Activated naive CD8-positive, alpha-beta T cell treated with anti-CD3 and anti-CD28 coated beads, Interleukin-2, amount 50 U/mL, for 24 hours (primary cell): ENCODE data around the gene LDLRAD4.

Experiments used
- ATAC-seq: fragments of 150-1000 bp; cut with Tn5 transposase; one replicate; pipeline ENCODE4 v1.10.0; 2021
- DNase-seq: peaks from one replicate; pipeline ENCODE4 v3.0.0; 2021
- H3K27ac Mint-ChIP-seq: one replicate; pipeline ENCODE4 v1.8.0; 2021; ENCODE audit warnings: mild to moderate bottlenecking, mixed read lengths
- H3K27me3 Mint-ChIP-seq: one replicate; pipeline ENCODE4 v1.8.0; 2021; ENCODE audit warnings: mixed read lengths
- H3K36me3 Mint-ChIP-seq: one replicate; pipeline ENCODE4 v1.8.0; 2021; ENCODE audit warnings: low read depth, mixed read lengths
- H3K4me1 Mint-ChIP-seq: one replicate; pipeline ENCODE4 v1.8.0; 2021; ENCODE audit warnings: mixed read lengths
- H3K4me3 Mint-ChIP-seq: one replicate; pipeline ENCODE4 v1.8.0; 2021; ENCODE audit warnings: mild to moderate bottlenecking, moderate library complexity, mixed read lengths
- H3K9me3 Mint-ChIP-seq: one replicate; pipeline ENCODE4 v1.8.0; 2021; ENCODE audit warnings: mixed read lengths

The LDLRAD4 gene

GRCh38 chr18:13386891-13387801 is 168.6 kb downstream of the LDLRAD4 start:
- peaks cover 3% of the 10 kb centered on the region for H3K9me3 Mint-ChIP-seq
- no peak overlapping the region for H3K4me3 Mint-ChIP-seq
- ATAC-seq = no peak
- DNase-seq = no peak
- H3K4me1 Mint-ChIP-seq = peaks cover 24% of the 10 kb centered on the region
- H3K27ac Mint-ChIP-seq = no peak overlapping the region
- H3K36me3 Mint-ChIP-seq = peaks cover 3% of the 10 kb centered on the region
- no peaks in the 10 kb centered on the region for H3K27me3 Mint-ChIP-seq

GRCh38 chr18:13387855-13388548 is 169.4 kb downstream of the LDLRAD4 start:
- DNase-seq = no peak
- Mint-ChIP-seq H3K4me1 (peaks cover 16% of the 10 kb centered on the region), H3K4me3 (no peak overlapping the region), H3K9me3 (peaks cover 3% of the 10 kb centered on the region), H3K36me3 (peaks cover 3% of the 10 kb centered on the region), H3K27me3 (no peaks in the 10 kb centered on the region), H3K27ac (no peak overlapping the region)
- ATAC-seq = no peak

- no peak overlapping the region for H3K27ac Mint-ChIP-seq
- ATAC-seq = no peak
These were observed 170.3 kb downstream of the LDLRAD4 start for GRCh38 chr18:13388586-13389490.

GRCh38 chr18:13389491-13390131 is 171.1 kb downstream of the LDLRAD4 start:
- no peaks in the 10 kb centered on the region for H3K27me3 Mint-ChIP-seq
- peaks cover 6% of the 10 kb centered on the region for H3K4me1 Mint-ChIP-seq
- ATAC-seq (no peak), DNase-seq (no peak)
- no peaks in the 10 kb centered on the region for H3K9me3 Mint-ChIP-seq
- no peak overlapping the region for H3K27ac Mint-ChIP-seq
- H3K4me3 Mint-ChIP-seq = no peak overlapping the region
- H3K36me3 Mint-ChIP-seq = peaks cover 3% of the 10 kb centered on the region

More at GRCh38 chr18:13388586-13389490, 170.3 kb downstream of the LDLRAD4 start:
- peaks cover 3% of the 10 kb centered on the region for H3K9me3 Mint-ChIP-seq
- H3K27me3 Mint-ChIP-seq = no peaks in the 10 kb centered on the region
- H3K36me3 Mint-ChIP-seq = peaks cover 3% of the 10 kb centered on the region
- no peak overlapping the region for H3K4me3 Mint-ChIP-seq
- DNase-seq = no peak
- peaks cover 10% of the 10 kb centered on the region for H3K4me1 Mint-ChIP-seq

GRCh38 chr18:13390196-13390595 is 171.6 kb downstream of the LDLRAD4 start:
- DNase-seq (no peak), ATAC-seq (no peak)
- Mint-ChIP-seq H3K27ac (no peak overlapping the region), H3K27me3 (no peaks in the 10 kb centered on the region), H3K4me3 (no peak overlapping the region), H3K9me3 (no peaks in the 10 kb centered on the region), H3K36me3 (peaks cover 3% of the 10 kb centered on the region), H3K4me1 (peaks cover 3% of the 10 kb centered on the region)

GRCh38 chr18:13390711-13391110 is 172.2 kb downstream of the LDLRAD4 start:
- H3K4me1 Mint-ChIP-seq = peaks cover 2% of the 10 kb centered on the region
- H3K27ac Mint-ChIP-seq = no peak overlapping the region
- no peaks in the 10 kb centered on the region for H3K27me3 Mint-ChIP-seq
- no peak for ATAC-seq
- H3K9me3 Mint-ChIP-seq = no peaks in the 10 kb centered on the region
- peaks cover 3% of the 10 kb centered on the region for H3K36me3 Mint-ChIP-seq
- DNase-seq = no peak
- no peak overlapping the region for H3K4me3 Mint-ChIP-seq

GRCh38 chr18:13392029-13392750 is 173.6 kb downstream of the LDLRAD4 start:
- Mint-ChIP-seq H3K9me3 (no peaks in the 10 kb centered on the region), H3K27ac (no peak overlapping the region), H3K27me3 (no peaks in the 10 kb centered on the region), H3K4me3 (no peak overlapping the region), H3K4me1 (peaks cover 2% of the 10 kb centered on the region), H3K36me3 (peaks cover 3% of the 10 kb centered on the region)
- DNase-seq (no peak), ATAC-seq (no peak)

GRCh38 chr18:13392899-13393298 is 174.3 kb downstream of the LDLRAD4 start:
- no peak overlapping the region for H3K4me3 Mint-ChIP-seq
- peaks cover 2% of the 10 kb centered on the region for H3K4me1 Mint-ChIP-seq
- DNase-seq = no peak
- peaks cover 2% of the 10 kb centered on the region for H3K36me3 Mint-ChIP-seq
- H3K27ac Mint-ChIP-seq = no peak overlapping the region
- no peaks in the 10 kb centered on the region for H3K27me3 Mint-ChIP-seq
- ATAC-seq = no peak
- H3K9me3 Mint-ChIP-seq = no peaks in the 10 kb centered on the region

GRCh38 chr18:13393338-13393737 is 174.8 kb downstream of the LDLRAD4 start:
- Mint-ChIP-seq H3K9me3 (no peaks in the 10 kb centered on the region), H3K27ac (no peak overlapping the region), H3K27me3 (no peaks in the 10 kb centered on the region), H3K36me3 (no peaks in the 10 kb centered on the region), H3K4me3 (no peak overlapping the region), H3K4me1 (peaks cover 2% of the 10 kb centered on the region)
- ATAC-seq = no peak
- DNase-seq = no peak

GRCh38 chr18:13394801-13395200 is 176.2 kb downstream of the LDLRAD4 start:
- Mint-ChIP-seq H3K4me1 (no peaks in the 10 kb centered on the region), H3K9me3 (no peaks in the 10 kb centered on the region), H3K27me3 (no peaks in the 10 kb centered on the region), H3K4me3 (no peak overlapping the region), H3K36me3 (no peaks in the 10 kb centered on the region), H3K27ac (no peak overlapping the region)
- ATAC-seq (no peak), DNase-seq (no peak)

- H3K27ac Mint-ChIP-seq = no peak overlapping the region
- no peaks in the 10 kb centered on the region for H3K27me3 Mint-ChIP-seq
- H3K36me3 Mint-ChIP-seq = no peaks in the 10 kb centered on the region
- H3K9me3 Mint-ChIP-seq = no peaks in the 10 kb centered on the region
- ATAC-seq (no peak), DNase-seq (no peak)
- no peaks in the 10 kb centered on the region for H3K4me1 Mint-ChIP-seq
- no peak overlapping the region for H3K4me3 Mint-ChIP-seq
These were observed 177.0 kb downstream of the LDLRAD4 start for GRCh38 chr18:13395577-13395976.

GRCh38 chr18:13397504-13398163 is 179.1 kb downstream of the LDLRAD4 start:
- Mint-ChIP-seq H3K4me3 (no peak overlapping the region), H3K9me3 (no peaks in the 10 kb centered on the region), H3K27ac (no peak overlapping the region), H3K36me3 (no peaks in the 10 kb centered on the region), H3K4me1 (peaks cover 5% of the 10 kb centered on the region), H3K27me3 (no peaks in the 10 kb centered on the region)
- DNase-seq (no peak), ATAC-seq (no peak)

- no peak overlapping the region for H3K4me3 Mint-ChIP-seq
- no peaks in the 10 kb centered on the region for H3K27me3 Mint-ChIP-seq
- no peaks in the 10 kb centered on the region for H3K36me3 Mint-ChIP-seq
- DNase-seq (no peak), ATAC-seq (no peak)
- H3K27ac Mint-ChIP-seq = no peak overlapping the region
- H3K9me3 Mint-ChIP-seq = no peaks in the 10 kb centered on the region
- H3K4me1 Mint-ChIP-seq = peaks cover 5% of the 10 kb centered on the region
These were observed 180.1 kb downstream of the LDLRAD4 start for GRCh38 chr18:13398631-13399030.
